GM19395 (cell line): ENCODE results near the gene TSPO2.

Source experiments
- ATAC-seq: cut with Tn5 transposase; IDR thresholded peaks from one replicate; pipeline ENCODE4 v1.9.1; 2021; ENCODE audit warnings: mild to moderate bottlenecking, moderate library complexity; ENCODE audit not compliant: unreplicated experiment

TSPO2 gene

GRCh38 chr6:41074692-41075436 lies 32.6 kb downstream of the TSPO2 start:
- ATAC-seq: no peak

GRCh38 chr6:41075651-41076626 lies 33.7 kb downstream of the TSPO2 start:
- no peak for ATAC-seq

DNA sequence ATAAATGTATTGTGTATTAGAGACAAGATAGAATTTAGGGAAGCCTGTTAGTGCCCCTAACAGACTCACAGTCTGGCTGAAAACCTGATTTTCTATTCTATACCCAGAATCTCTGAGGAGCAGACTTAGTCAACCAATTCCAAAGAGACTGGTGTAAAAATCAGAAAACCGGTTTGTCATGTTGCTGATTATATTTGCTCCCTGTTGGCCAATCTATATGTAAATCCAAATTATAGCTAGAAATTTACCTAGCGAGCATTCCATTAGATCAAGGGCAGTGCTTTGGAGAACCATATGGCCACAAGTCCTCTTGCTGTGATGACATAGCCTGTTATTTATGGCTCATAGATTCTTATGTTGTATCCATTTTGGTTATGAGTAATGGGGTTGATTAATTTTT lies 35.3 kb downstream of the TSPO2 start:
- no peak for ATAC-seq

DNA sequence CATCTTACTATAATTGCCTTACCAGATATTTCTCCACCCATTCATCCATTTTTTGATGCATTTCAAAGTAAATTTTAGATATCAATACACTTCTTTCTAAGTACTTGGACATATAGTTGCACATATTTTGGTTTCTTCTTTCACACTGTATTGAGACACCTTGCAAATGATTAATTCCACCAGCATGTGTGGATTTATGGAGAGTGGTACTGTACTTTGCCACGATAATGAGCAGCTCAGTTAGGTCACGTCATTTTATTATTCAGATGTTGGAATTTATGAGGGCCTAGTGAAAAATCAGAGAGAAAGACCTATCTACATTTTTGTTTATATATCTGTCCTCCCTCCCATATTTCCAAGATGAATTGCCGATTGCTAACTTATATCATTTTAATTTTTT lies 35.8 kb downstream of the TSPO2 start:
- no peak for ATAC-seq

DNA sequence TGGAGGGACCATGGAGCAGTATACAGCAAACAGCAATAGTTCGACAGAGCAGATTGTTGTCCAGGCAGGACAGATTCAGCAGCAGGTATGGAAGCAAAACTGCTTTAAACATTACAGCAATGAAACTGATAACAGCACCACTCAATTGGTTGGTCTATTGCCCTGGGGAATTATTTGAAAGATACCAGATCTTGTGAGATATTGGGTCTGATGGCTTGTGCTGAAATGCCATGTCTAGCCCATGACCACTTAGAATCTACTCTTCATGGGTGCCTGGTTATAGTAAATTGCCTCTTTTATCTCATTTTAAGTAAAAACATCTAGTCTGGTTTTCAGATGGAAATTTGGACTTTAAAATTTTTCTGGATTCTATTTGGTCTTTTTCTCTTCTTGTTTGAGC lies 36.8 kb downstream of the TSPO2 start:
- no peak for ATAC-seq

- ATAC-seq: no peak
These were observed 38.4 kb downstream of the TSPO2 start for GRCh38 chr6:41080621-41081020.

GRCh38 chr6:41083072-41083471 lies 40.8 kb downstream of the TSPO2 start:
- no peak for ATAC-seq

- no peak for ATAC-seq
These were observed 42.9 kb downstream of the TSPO2 start for GRCh38 chr6:41085182-41085581.

DNA sequence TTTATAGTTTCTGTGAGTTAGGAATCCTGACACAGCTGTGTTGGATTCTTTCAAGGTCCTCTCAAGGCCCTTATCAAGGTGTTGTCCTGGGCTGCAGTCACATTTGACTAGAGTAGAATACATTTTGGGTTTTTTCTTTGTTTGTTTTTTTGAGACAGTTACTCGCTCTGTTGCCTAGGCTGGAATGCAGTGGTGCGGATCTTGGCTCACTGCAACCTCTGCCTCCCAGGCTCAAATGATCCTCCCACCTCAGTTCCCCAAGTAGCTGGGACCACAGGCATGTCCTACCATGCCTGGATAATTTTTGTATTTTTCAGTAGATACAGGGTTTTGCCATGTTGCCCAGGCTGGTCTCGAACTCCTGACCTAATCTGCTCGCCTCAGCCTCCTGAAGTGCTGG lies 46.2 kb downstream of the TSPO2 start:
- no peak for ATAC-seq

GRCh38 chr6:41090841-41091761 lies 48.8 kb downstream of the TSPO2 start:
- ATAC-seq: no peak

DNA sequence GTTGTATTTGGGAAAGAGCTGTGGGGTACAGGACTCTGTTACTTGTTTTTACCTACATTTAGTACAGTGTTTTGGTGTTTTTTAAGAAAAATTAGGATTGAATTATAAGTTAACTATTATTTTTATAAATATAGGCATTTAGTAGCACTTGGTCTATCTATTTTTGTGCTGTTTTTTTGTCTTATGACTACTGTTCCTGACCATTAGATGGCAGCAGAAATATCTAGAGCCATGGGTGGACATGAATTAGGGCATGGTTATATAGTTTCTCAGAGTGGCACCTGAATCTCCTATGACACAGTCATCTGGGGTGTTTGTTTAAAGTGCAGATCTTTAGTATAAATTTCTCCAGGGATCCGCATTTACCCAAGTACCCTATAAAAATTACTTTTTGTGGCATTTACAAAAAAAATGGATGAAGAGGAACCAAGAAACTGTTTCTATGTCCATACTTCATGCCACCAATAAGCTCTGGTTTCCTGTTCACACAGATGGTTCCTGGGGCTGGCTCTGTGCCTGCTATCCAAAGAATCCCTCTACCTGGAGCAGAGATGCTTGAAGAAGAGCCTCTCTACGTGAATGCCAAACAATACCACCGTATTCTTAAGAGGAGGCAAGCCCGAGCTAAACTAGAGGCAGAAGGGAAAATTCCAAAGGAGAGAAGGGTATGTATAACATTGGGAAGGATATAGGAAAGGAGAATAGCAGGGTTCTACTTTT lies 50.3 kb downstream of the TSPO2 start:
- no peak for ATAC-seq

DNA sequence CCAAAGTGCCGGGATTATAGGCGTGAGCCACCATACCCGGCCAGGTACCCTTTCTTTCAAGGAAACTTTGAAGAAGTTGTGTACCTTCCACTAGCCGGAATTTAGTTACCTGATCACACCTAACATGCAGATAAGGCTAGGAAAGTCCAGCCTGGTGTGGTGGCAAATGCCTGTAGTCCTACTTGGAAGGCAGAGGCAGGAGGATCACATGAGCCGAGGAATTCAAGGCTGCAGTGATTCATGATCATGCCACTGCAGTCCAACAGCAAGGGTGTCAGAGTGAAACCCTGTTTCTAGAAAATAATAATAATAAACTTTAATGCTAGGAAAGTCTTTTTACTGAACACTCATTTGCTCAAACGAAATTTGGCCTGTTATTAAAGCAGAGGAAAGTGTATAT lies 51.5 kb downstream of the TSPO2 start:
- ATAC-seq: no peak
